Iris pigment epithelial cell (primary cell): ENCODE measurements around the gene PDE3A.

Experiments
- DNase-seq: peaks from one replicate; pipeline ENCODE4 v3.0.0-alpha.2; 2011; ENCODE audit warnings: low read depth

Gene PDE3A

DNA sequence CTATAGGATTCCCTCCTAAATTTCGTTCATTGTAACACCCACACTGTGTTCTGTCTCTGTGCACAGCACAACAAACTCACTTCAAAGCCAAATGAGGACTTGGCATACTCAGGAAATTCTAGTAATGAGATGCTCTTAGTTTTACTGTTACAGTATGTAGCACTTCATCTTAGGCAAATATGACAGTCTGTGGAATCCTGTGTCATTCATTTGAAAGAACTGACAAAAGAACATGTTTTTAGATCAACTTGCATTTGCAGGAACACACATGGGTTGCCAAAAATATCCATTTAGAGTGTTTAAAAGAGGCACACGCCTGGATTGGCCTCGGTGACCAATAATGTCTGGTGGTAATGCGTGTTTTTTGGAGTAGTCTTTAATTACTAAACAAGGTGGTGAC, 56.5 kb downstream of the PDE3A start:
- no peak for DNase-seq

DNA sequence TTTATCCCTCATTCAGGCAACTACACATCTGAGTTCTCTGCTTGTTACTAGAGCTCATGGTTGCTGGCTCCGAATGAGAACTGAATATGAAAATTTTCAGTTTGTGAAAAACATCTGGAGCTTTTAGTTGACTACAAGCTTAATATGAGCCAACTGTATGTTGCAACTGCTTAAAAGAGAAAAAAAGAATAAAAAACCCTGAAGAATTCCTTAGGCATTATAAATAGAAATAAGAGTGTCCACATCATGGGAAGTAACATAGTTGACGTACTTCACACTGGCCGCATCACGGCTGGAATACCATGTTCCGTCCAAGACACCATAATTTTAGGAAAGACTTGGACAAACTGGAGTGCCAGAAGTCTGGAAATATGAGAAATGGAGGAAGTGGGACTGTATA, 57.9 kb downstream of the PDE3A start:
- peak; percentile 13 for DNase-seq

DNA sequence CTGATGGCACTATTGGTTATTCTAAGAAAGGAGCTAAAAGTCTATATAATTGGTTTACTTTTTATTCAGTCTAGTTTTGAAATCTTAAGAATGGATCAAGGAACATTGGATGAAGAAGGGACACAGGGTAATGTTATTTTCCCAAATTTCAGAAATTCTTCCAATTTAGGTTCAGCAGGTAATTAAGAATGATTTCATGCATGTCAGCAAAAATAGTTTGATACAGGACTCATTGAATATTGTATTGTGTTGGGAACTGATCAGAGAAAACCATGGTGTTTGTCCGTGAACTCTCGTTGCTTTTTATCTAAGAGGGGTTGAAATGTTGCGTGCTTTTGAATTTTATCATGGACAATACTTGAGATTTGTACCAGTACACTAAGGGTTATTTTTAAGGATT, 58.6 kb downstream of the PDE3A start:
- DNase-seq: no peak

DNA sequence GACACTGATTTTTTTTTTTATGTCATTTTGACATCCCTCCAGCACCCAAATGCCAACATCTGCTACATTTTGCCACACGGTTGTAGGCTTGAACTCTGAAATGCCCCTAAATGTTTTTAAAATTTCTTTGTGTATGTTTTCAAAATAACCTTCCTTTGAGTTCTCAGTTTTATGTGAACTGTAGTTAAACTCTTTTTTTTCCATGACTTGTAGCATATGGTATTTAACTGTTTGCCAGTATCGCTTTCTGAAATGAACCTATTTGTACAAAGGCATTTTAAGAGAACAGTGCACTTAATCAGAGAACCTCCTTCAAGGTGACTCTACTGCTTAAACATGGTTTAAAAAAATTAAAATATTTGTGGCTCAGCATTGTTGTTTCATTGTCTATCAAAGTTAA, 61.5 kb downstream of the PDE3A start:
- peak; percentile 52 for DNase-seq

- no peak for DNase-seq
Observed at GRCh38 chr12:20432290-20432689, 64.0 kb downstream of the PDE3A start.

GRCh38 chr12:20434996-20435395, 66.7 kb downstream of the PDE3A start:
- peak; percentile 88 for DNase-seq

DNA sequence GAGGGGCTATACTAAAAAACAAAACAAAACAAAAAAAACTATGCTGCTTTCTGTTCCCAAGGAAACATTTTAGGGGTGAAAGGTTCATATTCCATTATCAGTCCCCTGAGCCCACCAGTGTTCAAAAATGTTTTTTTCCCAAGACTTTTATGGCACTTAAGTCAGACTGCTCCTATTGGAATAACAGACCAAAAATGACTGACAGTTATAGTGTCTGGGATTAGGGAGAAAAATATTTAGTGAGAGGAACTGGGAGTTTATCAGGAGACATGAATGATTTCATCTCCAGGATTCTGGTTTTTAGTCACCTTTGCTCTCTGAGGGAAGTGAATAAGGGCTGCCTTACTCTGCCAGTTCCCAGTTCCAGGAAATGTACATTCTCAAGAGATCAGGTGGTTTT, 68.0 kb downstream of the PDE3A start:
- DNase-seq: no peak

DNA sequence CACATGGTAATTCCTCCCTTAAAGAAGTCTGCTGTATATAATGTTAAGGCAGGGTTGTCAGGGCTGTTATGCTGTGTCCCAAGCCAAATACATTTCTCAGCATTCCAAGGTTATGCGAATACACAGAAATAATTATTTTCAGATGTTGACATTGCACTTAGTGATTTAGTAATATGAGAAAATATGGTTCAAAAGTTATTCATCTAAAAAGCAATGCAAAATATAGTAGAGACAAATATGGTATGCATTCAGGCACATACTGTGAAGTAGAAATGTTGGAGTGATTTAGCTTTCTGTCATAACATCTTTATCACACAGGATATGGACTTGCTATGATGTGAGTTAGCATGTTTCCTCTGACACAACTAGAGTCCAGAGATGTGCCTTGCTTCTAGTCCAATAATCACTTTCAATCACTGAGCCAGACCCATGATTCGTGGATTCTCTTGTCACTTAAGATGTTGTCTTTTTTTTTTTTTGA, 70.0 kb downstream of the PDE3A start:
- peak; percentile 79 for DNase-seq

DNA sequence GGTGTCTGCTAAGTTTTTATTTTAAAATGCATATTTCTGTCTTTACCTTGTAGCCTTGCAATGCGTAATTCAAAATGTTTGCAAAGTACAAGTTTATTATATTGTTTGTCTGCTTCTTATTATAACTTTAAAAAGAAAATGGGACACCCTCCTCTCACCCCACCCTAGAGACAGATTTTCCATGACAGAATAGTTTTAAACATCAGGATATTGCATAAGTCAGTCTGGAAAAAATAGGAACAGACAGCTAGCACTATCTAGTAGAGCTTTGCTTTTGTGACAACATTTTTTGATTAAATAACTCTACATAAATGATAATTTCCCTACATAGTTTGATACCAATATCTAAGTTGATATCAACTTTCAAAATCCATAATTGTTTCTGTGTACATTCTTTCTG, 71.3 kb downstream of the PDE3A start:
- no peak for DNase-seq

DNA sequence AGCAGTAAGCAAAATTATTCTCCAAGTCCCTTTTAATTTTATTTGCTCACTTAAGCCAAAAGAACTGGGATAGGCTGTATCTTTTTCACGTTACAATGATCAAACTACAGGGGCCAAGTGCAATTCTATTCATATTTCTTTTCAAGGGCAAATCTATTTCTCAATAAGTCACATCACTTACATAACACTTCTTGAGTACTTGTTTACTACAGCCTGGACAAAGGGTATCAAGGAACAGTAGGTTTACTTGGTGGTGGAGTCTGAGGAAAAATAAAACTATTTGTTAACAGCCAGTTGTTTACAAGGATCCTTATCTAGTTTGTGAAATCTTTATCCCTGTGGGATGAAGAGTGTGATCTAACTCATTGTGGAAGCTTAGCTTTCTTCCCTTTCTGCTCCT, 72.1 kb downstream of the PDE3A start:
- no peak for DNase-seq

GRCh38 chr12:20442322-20442721, 74.0 kb downstream of the PDE3A start:
- DNase-seq: no peak

GRCh38 chr12:20443255-20443654, 74.9 kb downstream of the PDE3A start:
- no peak for DNase-seq

- no peak for DNase-seq
Observed at GRCh38 chr12:20443792-20444191, 75.5 kb downstream of the PDE3A start.

- DNase-seq: no peak
Observed at GRCh38 chr12:20444595-20445170, 76.3 kb downstream of the PDE3A start.

- DNase-seq: peak; percentile 45
Observed at GRCh38 chr12:20445687-20446086, 77.3 kb downstream of the PDE3A start.

DNA sequence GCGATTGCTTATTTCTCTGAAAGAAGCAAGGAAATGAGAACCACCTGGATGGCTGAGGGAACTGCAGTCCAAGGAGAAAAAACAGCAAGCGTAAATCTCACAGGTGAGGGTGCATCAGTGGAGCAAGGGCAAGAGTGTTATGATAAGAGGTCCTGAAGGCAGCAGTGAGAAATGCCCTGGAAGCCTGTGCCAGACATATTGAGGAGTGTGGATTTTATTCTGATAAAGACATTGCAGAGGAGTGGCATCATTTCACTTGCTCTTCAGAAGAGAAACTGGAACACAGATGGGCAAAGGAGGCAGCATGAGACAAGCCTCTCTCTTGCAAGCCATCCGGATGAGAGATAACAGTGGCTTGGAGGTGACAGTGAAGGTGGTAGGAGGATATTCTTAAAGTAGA, 78.5 kb downstream of the PDE3A start:
- no peak for DNase-seq

DNA sequence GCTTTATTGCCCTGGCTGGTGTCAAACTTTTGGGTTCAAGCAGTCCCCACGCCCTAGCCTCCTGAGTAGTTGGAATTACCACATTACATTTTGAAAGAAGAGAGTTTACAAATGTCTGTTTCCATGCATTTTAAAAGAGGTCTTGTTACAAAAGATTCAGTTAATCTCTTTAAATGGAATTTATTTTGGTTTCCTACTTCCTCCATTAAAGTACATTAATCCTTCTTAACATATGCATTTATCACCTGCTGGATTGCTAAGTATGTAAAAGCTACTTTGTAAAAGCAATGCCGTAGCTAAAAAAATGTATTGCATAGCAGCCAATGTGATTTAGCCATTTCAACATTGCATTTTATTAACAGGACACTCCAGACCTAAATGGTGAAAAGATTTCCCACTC, 80.4 kb downstream of the PDE3A start:
- no peak for DNase-seq

DNA sequence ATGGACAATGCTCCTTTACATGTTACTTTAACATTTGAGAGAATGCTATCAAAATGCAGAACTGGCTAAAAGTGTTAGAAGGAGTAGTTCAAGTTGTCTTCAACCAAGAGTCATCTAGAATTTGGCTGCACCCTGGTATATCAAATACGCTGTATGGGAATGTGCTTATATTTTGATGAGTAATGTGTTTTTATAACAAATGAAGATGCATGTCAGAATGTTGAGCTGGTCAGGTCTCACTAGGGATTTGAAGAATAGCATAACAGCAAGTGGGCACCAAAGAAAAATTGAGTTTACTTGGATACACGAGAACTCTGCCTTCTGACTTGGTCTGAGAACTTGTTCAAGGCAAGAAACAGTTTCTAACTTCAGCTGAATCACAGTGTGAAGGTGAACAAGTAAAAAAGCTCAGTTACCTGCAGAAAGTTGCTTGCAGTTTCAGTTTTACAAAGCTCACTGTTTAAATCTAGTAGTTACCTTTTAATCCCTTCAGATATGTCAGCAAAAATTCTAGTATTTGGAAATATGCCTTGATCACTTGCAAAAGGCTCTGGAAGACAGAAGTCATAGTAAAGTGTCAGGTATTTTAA, 82.3 kb downstream of the PDE3A start:
- DNase-seq: peak; percentile 60

- peak; percentile 98 for DNase-seq
Observed at GRCh38 chr12:20451761-20452160, 83.4 kb downstream of the PDE3A start.

GRCh38 chr12:20452496-20453010, 84.2 kb downstream of the PDE3A start:
- DNase-seq: no peak

DNA sequence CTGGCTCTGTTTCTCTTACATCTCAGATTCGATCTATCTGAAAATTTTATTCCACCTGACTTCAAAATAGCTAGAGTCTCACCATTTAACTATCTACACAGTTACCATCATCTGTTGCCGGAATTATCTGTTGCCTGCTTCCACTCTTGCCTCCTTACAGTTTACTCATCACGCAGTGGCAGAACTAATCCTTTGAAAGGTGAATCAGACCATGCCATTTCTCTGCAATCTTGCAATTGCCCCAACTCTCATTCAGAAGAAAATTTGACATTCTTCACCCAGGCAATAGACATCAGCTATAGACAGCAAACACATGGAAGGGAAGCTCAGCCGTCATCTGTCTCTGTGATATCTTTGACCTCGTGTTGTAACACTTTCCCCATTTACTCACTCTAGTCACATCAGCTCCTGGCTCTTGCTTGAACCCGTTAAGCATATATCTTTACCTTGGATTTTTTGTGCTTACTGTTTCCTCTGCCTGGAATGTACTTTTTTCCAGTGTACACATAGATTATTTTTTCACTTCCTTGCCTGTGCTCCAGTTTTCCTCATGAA, 85.5 kb downstream of the PDE3A start:
- peak; percentile 43 for DNase-seq

GRCh38 chr12:20455001-20455706, 86.8 kb downstream of the PDE3A start:
- DNase-seq: peak; percentile 49

DNA sequence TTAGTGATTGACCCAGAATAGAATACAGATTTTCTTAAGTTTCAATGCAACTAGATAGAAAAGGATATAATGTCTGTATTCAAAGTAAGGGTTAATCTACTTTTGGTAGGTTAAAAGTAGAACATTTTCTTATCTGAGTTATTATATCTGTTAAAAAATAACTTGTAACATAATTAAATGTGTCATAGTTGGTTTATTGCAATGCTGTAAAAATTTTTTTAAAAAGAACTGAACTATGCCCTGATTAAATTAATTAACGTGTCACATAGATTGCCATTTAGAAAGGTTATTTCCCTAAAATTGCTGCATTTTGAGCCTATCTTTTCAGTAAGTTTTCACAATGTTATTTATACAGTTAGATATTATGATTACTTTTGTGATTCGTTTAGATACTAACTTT, 89.2 kb downstream of the PDE3A start:
- no peak for DNase-seq
